Body of pancreas (tissue), 4 donors: Measurements from ENCODE around the gene ZNF605.

Experiments
- POLR2A ChIP-seq, 3 donors: fragments of 450-650 bp; IDR thresholded peaks; one replicate each; pipeline ENCODE4 v1.6.1; 2016; ENCODE audit warnings: antibody characterized with exemption in 3 of 3, mild to moderate bottlenecking in 2 of 3
- TF ChIP-seq, protein P1 (sequence below), 7 experiments: fragments of 450-650 bp in 4 of 7; fragments of 200-600 bp in 3 of 7; sonication (generic) in 3 of 7; IDR thresholded peaks; one replicate each; pipeline ENCODE4 v1.5.1; 2016 to 2019; ENCODE audit warnings: antibody characterized with exemption in 7 of 7

DNA sequence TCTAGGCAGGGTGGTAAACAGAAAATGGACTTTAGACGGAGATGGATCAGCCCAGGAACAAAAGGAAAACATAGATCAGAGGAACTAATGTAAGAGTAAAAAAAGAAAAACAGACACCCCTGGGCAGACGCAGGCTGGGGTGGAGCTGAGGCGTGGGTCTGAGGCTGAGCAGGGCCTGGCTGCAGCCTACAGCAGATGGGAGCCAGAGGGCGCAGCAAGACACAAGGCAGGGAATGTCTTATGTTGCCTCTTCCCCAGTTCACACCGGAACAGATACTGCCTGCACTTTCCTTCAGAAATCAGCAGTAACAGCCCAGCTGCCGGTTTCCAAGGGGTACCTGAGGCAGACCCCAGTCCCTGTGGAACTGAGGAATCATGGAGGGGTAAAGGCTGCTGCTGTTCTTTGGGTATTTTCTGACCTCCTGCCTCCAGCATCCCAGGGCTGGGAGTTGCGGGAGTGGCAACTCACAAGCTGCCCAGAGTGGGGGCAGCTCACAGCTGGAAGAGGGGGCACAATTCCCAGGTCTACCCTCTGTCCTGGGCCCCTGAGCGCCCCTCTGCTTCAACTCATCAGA lies 9.8 kb downstream of the ZNF605 start:
- TF ChIP-seq, protein P1, sequence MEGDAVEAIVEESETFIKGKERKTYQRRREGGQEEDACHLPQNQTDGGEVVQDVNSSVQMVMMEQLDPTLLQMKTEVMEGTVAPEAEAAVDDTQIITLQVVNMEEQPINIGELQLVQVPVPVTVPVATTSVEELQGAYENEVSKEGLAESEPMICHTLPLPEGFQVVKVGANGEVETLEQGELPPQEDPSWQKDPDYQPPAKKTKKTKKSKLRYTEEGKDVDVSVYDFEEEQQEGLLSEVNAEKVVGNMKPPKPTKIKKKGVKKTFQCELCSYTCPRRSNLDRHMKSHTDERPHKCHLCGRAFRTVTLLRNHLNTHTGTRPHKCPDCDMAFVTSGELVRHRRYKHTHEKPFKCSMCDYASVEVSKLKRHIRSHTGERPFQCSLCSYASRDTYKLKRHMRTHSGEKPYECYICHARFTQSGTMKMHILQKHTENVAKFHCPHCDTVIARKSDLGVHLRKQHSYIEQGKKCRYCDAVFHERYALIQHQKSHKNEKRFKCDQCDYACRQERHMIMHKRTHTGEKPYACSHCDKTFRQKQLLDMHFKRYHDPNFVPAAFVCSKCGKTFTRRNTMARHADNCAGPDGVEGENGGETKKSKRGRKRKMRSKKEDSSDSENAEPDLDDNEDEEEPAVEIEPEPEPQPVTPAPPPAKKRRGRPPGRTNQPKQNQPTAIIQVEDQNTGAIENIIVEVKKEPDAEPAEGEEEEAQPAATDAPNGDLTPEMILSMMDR (IDR thresholded peaks at IDR 0.05), result no peak
- no peak for TF ChIP-seq POLR2A (IDR thresholded peaks at IDR 0.05)
